Neuron (in vitro differentiated cells): ENCODE measurements around the gene RNF215.

Source experiments
- H2AFZ ChIP-seq: one replicate; pipeline ENCODE4 v1.6.1; 2013; ENCODE audit warnings: low read depth, mild to moderate bottlenecking, inconsistent platforms, low read length, moderate library complexity
- H3K27me3 ChIP-seq: one replicate; pipeline ENCODE4 v1.6.1; 2013; ENCODE audit warnings: low read length; ENCODE audit not compliant: insufficient read depth
- H3K36me3 ChIP-seq: one replicate; pipeline ENCODE4 v1.6.1; 2013; ENCODE audit warnings: low read length; ENCODE audit not compliant: insufficient read depth
- H3K4me1 ChIP-seq: one replicate; pipeline ENCODE4 v1.6.1; 2013; ENCODE audit warnings: low read length; ENCODE audit not compliant: insufficient read depth
- H3K4me3 ChIP-seq: 2 replicates; pipeline ENCODE4 v1.5.1; 2013; ENCODE audit warnings: mild to moderate bottlenecking, low read length, moderate library complexity
- H3K9me3 ChIP-seq: one replicate; pipeline ENCODE4 v1.6.1; 2013; ENCODE audit warnings: low read length

The RNF215 gene

GRCh38 chr22:30358541-30358940, 28.7 kb downstream of the RNF215 start:
- H3K36me3 ChIP-seq: peaks cover 8% of the 10 kb centered on the region
- peaks cover 17% of the 10 kb centered on the region for H3K4me1 ChIP-seq
- H3K9me3 ChIP-seq: no peaks in the 10 kb centered on the region
- H2AFZ ChIP-seq: no peak overlapping the region
- H3K4me3 ChIP-seq: no peak overlapping the region
- no peaks in the 10 kb centered on the region for H3K27me3 ChIP-seq

- no peaks in the 10 kb centered on the region for H3K9me3 ChIP-seq
- no peak overlapping the region for H3K4me3 ChIP-seq
- no peaks in the 10 kb centered on the region for H3K27me3 ChIP-seq
- peaks cover 17% of the 10 kb centered on the region for H3K4me1 ChIP-seq
- H3K36me3 ChIP-seq: peaks cover 12% of the 10 kb centered on the region
- H2AFZ ChIP-seq: no peak overlapping the region
Observed at GRCh38 chr22:30357650-30358215, 29.5 kb downstream of the RNF215 start.

GRCh38 chr22:30357236-30357570, 30.0 kb downstream of the RNF215 start:
- H3K4me3 ChIP-seq: peak overlapping the region; percentile 77
- no peaks in the 10 kb centered on the region for H3K9me3 ChIP-seq
- H3K36me3 ChIP-seq: peaks cover 17% of the 10 kb centered on the region
- no peaks in the 10 kb centered on the region for H3K27me3 ChIP-seq
- peaks cover 17% of the 10 kb centered on the region for H3K4me1 ChIP-seq
- H2AFZ ChIP-seq: peak overlapping the region; percentile 65

GRCh38 chr22:30356449-30357235, 30.6 kb downstream of the RNF215 start, which contains the start of the genes CCDC157 and SF3A1:
Gene CCDC157, plus strand, starts transcription at chr22:30357007. Its CDS starts 8,994 bp downstream, at chr22:30366001.
Gene SF3A1, minus strand, starts transcription at chr22:30356894. Its CDS starts 102 bp downstream, at chr22:30356792.
- H3K27me3 ChIP-seq: no peaks in the 10 kb centered on the region
- H3K4me1 ChIP-seq: peaks cover 17% of the 10 kb centered on the region
- no peaks in the 10 kb centered on the region for H3K9me3 ChIP-seq
- peak within 1 kb of the TSS; percentile 65 for H2AFZ ChIP-seq
- peaks cover 23% of the 10 kb centered on the region for H3K36me3 ChIP-seq
- H3K4me3 ChIP-seq: peak within 1 kb of the TSS; percentile 77

GRCh38 chr22:30354644-30355043, 32.6 kb downstream of the RNF215 start:
- H3K9me3 ChIP-seq: no peaks in the 10 kb centered on the region
- H3K4me1 ChIP-seq: peaks cover 17% of the 10 kb centered on the region
- no peak overlapping the region for H2AFZ ChIP-seq
- peaks cover 35% of the 10 kb centered on the region for H3K36me3 ChIP-seq
- H3K4me3 ChIP-seq: no peak overlapping the region
- no peaks in the 10 kb centered on the region for H3K27me3 ChIP-seq

- H3K9me3 ChIP-seq: no peaks in the 10 kb centered on the region
Observed at GRCh38 chr22:30351226-30351625, 36.0 kb downstream of the RNF215 start.

GRCh38 chr22:30348809-30349208, 38.4 kb downstream of the RNF215 start:
- Histone ChIP-seq H3K4me3 (no peak overlapping the region), H3K27me3 (no peaks in the 10 kb centered on the region), H3K36me3 (peaks cover 76% of the 10 kb centered on the region), H3K4me1 (no peaks in the 10 kb centered on the region), H3K9me3 (no peaks in the 10 kb centered on the region), H2AFZ (no peak overlapping the region)

More at GRCh38 chr22:30351226-30351625, 36.0 kb downstream of the RNF215 start:
- peaks cover 59% of the 10 kb centered on the region for H3K36me3 ChIP-seq
- H2AFZ ChIP-seq: no peak overlapping the region
- peaks cover 14% of the 10 kb centered on the region for H3K4me1 ChIP-seq
- H3K4me3 ChIP-seq: no peak overlapping the region
- H3K27me3 ChIP-seq: no peaks in the 10 kb centered on the region

- Histone ChIP-seq H3K36me3 (peaks cover 79% of the 10 kb centered on the region), H3K4me1 (no peaks in the 10 kb centered on the region), H3K4me3 (no peak overlapping the region), H3K9me3 (no peaks in the 10 kb centered on the region), H2AFZ (no peak overlapping the region), H3K27me3 (no peaks in the 10 kb centered on the region)
Observed at GRCh38 chr22:30348404-30348803, 38.8 kb downstream of the RNF215 start.

- Histone ChIP-seq H3K36me3 (peaks cover 82% of the 10 kb centered on the region), H3K27me3 (no peaks in the 10 kb centered on the region), H2AFZ (no peak overlapping the region)
Observed at GRCh38 chr22:30347255-30347892, 39.8 kb downstream of the RNF215 start.

GRCh38 chr22:30344447-30345200, 42.6 kb downstream of the RNF215 start:
- Histone ChIP-seq H3K4me1 (no peaks in the 10 kb centered on the region), H2AFZ (no peak overlapping the region), H3K36me3 (peaks cover 90% of the 10 kb centered on the region), H3K4me3 (no peak overlapping the region), H3K9me3 (no peaks in the 10 kb centered on the region), H3K27me3 (no peaks in the 10 kb centered on the region)

More at GRCh38 chr22:30347255-30347892, 39.8 kb downstream of the RNF215 start:
- H3K4me1 ChIP-seq: no peaks in the 10 kb centered on the region
- H3K4me3 ChIP-seq: no peak overlapping the region
- no peaks in the 10 kb centered on the region for H3K9me3 ChIP-seq

- Histone ChIP-seq H3K36me3 (peaks cover 97% of the 10 kb centered on the region), H3K4me3 (no peak overlapping the region), H2AFZ (no peak overlapping the region), H3K4me1 (no peaks in the 10 kb centered on the region), H3K27me3 (no peaks in the 10 kb centered on the region), H3K9me3 (no peaks in the 10 kb centered on the region)
Observed at GRCh38 chr22:30340911-30341685, 46.1 kb downstream of the RNF215 start.

GRCh38 chr22:30338802-30339201, 48.4 kb downstream of the RNF215 start:
- H3K36me3 ChIP-seq: peaks cover 97% of the 10 kb centered on the region
- H3K27me3 ChIP-seq: no peaks in the 10 kb centered on the region
- H2AFZ ChIP-seq: no peak overlapping the region
- H3K9me3 ChIP-seq: no peaks in the 10 kb centered on the region
- H3K4me3 ChIP-seq: no peak overlapping the region
- H3K4me1 ChIP-seq: no peaks in the 10 kb centered on the region
